Measurements from ENCODE around the gene PLPP6. TPM values are rescaled to one million over a fixed set of nuclear protein-coding genes. Genes with fewer than 3 reads are reported as not detected.

PLPP6 gene
- total and polyA plus RNA-seq, 2 donors (not counting 3 experiments of a cell fraction or from before 2014, with no cell fraction given) = 6.3 to 6.4 TPM

DNA sequence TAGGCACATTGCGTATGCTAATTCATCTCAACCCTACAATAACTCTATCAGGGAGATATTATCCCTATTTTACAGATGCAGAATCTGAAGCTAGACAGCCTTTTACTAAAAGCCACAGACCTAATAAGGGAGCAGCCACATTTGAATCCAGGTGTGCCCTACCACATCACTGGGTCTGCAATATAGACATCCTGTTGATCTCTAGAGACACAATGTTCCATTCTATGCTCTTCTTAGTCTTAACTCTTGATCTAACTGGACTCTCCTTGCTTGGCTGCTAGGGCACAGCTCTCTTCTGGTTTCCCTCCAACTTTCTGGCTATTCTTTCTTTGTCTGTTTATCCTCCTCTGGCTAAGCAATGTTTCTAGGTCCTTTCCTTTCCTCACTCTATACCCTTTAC is 5.6 kb downstream of the PLPP6 start:
- no peak for DNase-seq (ENCODE audit: low read depth, low spot score)
- Histone ChIP-seq H3K79me2 (ENCODE audit: control insufficient read depth, insufficient read depth, low read length) (no peaks in the 10 kb centered on the region), H3K4me3 (replicated peaks in 1 of 3; ENCODE audit: insufficient read depth in 1 of 3, low read depth in 1 of 3, low read length in 3 of 3) (no peak overlapping the region), H2AFZ (ENCODE audit: low read depth, low read length) (no peak overlapping the region), H3K4me1 (ENCODE audit: control insufficient read depth, extremely low read depth, insufficient read depth, low read length) (peaks cover 24% of the 10 kb centered on the region), H3K27ac (ENCODE audit: insufficient read depth, low read depth, low read length) (no peak overlapping the region), H3K4me2 (ENCODE audit: insufficient read depth, low read length) (no peak overlapping the region), H4K20me1 (replicated peaks; ENCODE audit: control insufficient read depth, extremely low read depth, insufficient read depth, low read length) (no peaks in the 10 kb centered on the region), H3K9me1 (replicated peaks; ENCODE audit: control insufficient read depth, extremely low read depth, insufficient read depth, low read length) (no peaks in the 10 kb centered on the region), H3K36me3 (ENCODE audit: control insufficient read depth in 2 of 2, extremely low read depth in 1 of 2, insufficient read depth in 2 of 2, low read length in 2 of 2) (no peaks in the 10 kb centered on the region), H3K27me3 (ENCODE audit: control insufficient read depth in 2 of 2, insufficient read depth in 2 of 2, low read length in 2 of 2) (peaks cover 0 to 4% of the 10 kb centered on the region in 2 experiments), H3K9ac (replicated peaks; ENCODE audit: extremely low read depth, insufficient read depth, low read length) (no peak overlapping the region), H3K9me3 (replicated peaks; ENCODE audit: control insufficient read depth, insufficient read depth, low read length) (no peaks in the 10 kb centered on the region)
- dilution Hi-C loops (cut with MboI; ENCODE audit: extremely low pct_ligation_motif_present, low sequenced_read_pairs) = no loop called here
- POLR2A ChIA-PET = no interaction called here
- no peak for FAIRE-seq
- TF ChIP-seq GATA2 (IDR thresholded peaks at IDR 0.05; ENCODE audit: insufficient read depth, insufficient read length, low read depth, low read length) = no peak
- TF ChIP-seq, protein P1, sequence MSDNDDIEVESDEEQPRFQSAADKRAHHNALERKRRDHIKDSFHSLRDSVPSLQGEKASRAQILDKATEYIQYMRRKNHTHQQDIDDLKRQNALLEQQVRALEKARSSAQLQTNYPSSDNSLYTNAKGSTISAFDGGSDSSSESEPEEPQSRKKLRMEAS (IDR thresholded peaks at IDR 0.05; ENCODE audit: insufficient read depth, insufficient read length) = no peak
- no peak for TF ChIP-seq MYC (IDR thresholded peaks at IDR 0.05; ENCODE audit: low read depth, low read length)
- no peak for TF ChIP-seq EZH2 (IDR thresholded peaks at IDR 0.05; ENCODE audit: borderline replicate concordance, low read depth, low read length, severe bottlenecking)
- TF ChIP-seq FOS (IDR thresholded peaks at IDR 0.05; ENCODE audit: borderline replicate concordance, insufficient read depth, low read length) = no peak
- no peak for TF ChIP-seq JUN (IDR thresholded peaks at IDR 0.05; ENCODE audit: borderline replicate concordance, insufficient read depth, insufficient read length, low read depth)
- TF ChIP-seq, protein P2, sequence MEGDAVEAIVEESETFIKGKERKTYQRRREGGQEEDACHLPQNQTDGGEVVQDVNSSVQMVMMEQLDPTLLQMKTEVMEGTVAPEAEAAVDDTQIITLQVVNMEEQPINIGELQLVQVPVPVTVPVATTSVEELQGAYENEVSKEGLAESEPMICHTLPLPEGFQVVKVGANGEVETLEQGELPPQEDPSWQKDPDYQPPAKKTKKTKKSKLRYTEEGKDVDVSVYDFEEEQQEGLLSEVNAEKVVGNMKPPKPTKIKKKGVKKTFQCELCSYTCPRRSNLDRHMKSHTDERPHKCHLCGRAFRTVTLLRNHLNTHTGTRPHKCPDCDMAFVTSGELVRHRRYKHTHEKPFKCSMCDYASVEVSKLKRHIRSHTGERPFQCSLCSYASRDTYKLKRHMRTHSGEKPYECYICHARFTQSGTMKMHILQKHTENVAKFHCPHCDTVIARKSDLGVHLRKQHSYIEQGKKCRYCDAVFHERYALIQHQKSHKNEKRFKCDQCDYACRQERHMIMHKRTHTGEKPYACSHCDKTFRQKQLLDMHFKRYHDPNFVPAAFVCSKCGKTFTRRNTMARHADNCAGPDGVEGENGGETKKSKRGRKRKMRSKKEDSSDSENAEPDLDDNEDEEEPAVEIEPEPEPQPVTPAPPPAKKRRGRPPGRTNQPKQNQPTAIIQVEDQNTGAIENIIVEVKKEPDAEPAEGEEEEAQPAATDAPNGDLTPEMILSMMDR (IDR thresholded peaks at IDR 0.05; ENCODE audit: extremely low read depth in 1 of 2, insufficient read depth in 1 of 2, low read depth in 1 of 2, low read length in 2 of 2) = no peak
- no peak for TF ChIP-seq POLR2A (IDR thresholded peaks at IDR 0.05; ENCODE audit: low read depth, low read length)
- no peak for TF ChIP-seq POLR2AphosphoS5 (IDR thresholded peaks at IDR 0.05; ENCODE audit: insufficient read depth, low read depth, low read length)
- no TSS peak for BruUV-seq (replicated peaks)
- CTCF ChIA-PET = no interaction called here
- intact Hi-C loops (cut with micrococcal nuclease) = no loop called here
